Loucy (cell line): ENCODE data around the gene MRAP2.

Experiments used
- H2AFZ ChIP-seq: fragments of 200-600 bp; sonication (generic); 2 replicates; pipeline ENCODE4 v1.6.0; 2016; ENCODE audit warnings: antibody characterized with exemption, mild to moderate bottlenecking, low read length, moderate library complexity
- H3F3A ChIP-seq: fragments of 200-600 bp; 2 replicates; pipeline ENCODE4 v1.6.0; 2016; ENCODE audit warnings: antibody characterized with exemption, low read depth, mild to moderate bottlenecking
- H3K27me3 ChIP-seq: fragments of 200-600 bp; sonication (generic); 2 replicates; pipeline ENCODE4 v1.6.1; 2014; ENCODE audit warnings: low read length, mild to moderate bottlenecking; ENCODE audit not compliant: insufficient read depth, poor library complexity, severe bottlenecking
- H3K36me3 ChIP-seq: fragments of 200-600 bp; sonication (generic); 2 replicates; pipeline ENCODE4 v1.6.1; 2016; ENCODE audit warnings: low read length; ENCODE audit not compliant: insufficient read depth
- H3K4me1 ChIP-seq: fragments of 200-600 bp; sonication (generic); 2 replicates; pipeline ENCODE4 v1.5.1; 2014; ENCODE audit warnings: low read length, mild to moderate bottlenecking; ENCODE audit not compliant: insufficient read depth, poor library complexity, severe bottlenecking
- H3K4me2 ChIP-seq: fragments of 200-600 bp; sonication (generic); 2 replicates; pipeline ENCODE4 v1.6.0; 2014; ENCODE audit warnings: antibody characterized with exemption, low read length, low read depth, mild to moderate bottlenecking; ENCODE audit not compliant: poor library complexity, severe bottlenecking
- H3K4me3 ChIP-seq: fragments of 200-600 bp; sonication (generic); 2 replicates; pipeline ENCODE4 v1.5.1; 2014; ENCODE audit warnings: low read length, mild to moderate bottlenecking, mixed read lengths; ENCODE audit not compliant: poor library complexity, severe bottlenecking
- H3K79me2 ChIP-seq: fragments of 200-600 bp; sonication (generic); 2 replicates; pipeline ENCODE4 v1.6.1; 2014; ENCODE audit warnings: low read length; ENCODE audit not compliant: insufficient read depth
- H3K9ac ChIP-seq: fragments of 200-600 bp; sonication (generic); 2 replicates; pipeline ENCODE4 v1.6.0; 2014; ENCODE audit warnings: mild to moderate bottlenecking, low read depth, low read length, moderate library complexity; ENCODE audit not compliant: poor library complexity, severe bottlenecking
- H3K9me2 ChIP-seq: fragments of 200-600 bp; sonication (generic); replicated peaks from 2 replicates; pipeline ENCODE4 v1.6.1; 2016; ENCODE audit warnings: low read depth, low read length, mixed read lengths
- H3K9me3 ChIP-seq: fragments of 200-600 bp; sonication (generic); 2 replicates; pipeline ENCODE4 v1.6.1; 2014; ENCODE audit warnings: mild to moderate bottlenecking, antibody characterized with exemption, low read length, low read depth; ENCODE audit not compliant: insufficient read depth
- H4K20me1 ChIP-seq: fragments of 200-600 bp; sonication (generic); 2 replicates; pipeline ENCODE4 v1.6.0; 2014; ENCODE audit warnings: antibody characterized with exemption, low read length, mild to moderate bottlenecking; ENCODE audit not compliant: insufficient read depth, poor library complexity, severe bottlenecking
- CTCF ChIP-seq: fragments of 200-600 bp; sonication (generic); conservative IDR thresholded peaks from 2 replicates; pipeline ENCODE4 v1.5.1; 2014; ENCODE audit warnings: mild to moderate bottlenecking, antibody characterized with exemption, low read length
- EZH2phosphoT487 ChIP-seq: fragments of 200-600 bp; IDR thresholded peaks from 2 replicates; pipeline ENCODE4 v1.6.1; 2018; ENCODE audit warnings: antibody characterized with exemption, mild to moderate bottlenecking, moderate library complexity, borderline replicate concordance

Gene MRAP2

DNA sequence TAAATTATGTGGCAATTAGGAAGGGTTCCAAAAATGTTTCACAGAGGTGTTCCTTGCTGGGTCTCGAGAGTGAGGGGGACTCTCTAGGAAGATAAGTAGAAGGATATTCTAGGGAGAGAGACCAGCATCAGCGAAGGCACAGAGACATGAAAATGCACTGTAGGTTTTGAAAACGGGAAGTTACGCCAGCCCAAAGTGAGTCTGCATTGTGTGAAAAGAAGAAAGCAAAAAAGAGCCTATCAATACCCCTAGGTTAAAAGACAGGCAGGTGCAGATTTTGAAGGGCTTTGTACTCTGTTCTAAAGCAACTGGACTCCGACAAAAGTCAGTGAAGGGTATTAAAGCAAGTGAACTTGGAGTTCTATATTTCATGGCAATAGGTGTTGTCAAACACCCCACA lies 25.7 kb upstream of the MRAP2 start:
- no peaks in the 10 kb centered on the region for H3K79me2 ChIP-seq
- no peaks in the 10 kb centered on the region for H3K4me1 ChIP-seq
- no peaks in the 10 kb centered on the region for H4K20me1 ChIP-seq
- no peaks in the 10 kb centered on the region for H3K9me2 ChIP-seq
- H3K9ac ChIP-seq: no peak overlapping the region
- H3K36me3 ChIP-seq: no peaks in the 10 kb centered on the region
- H3K4me2 ChIP-seq: no peak overlapping the region
- no peak overlapping the region for H2AFZ ChIP-seq
- no peaks in the 10 kb centered on the region for H3K9me3 ChIP-seq
- no peak overlapping the region for H3K4me3 ChIP-seq
- TF ChIP-seq EZH2phosphoT487 (no peak), CTCF (no peak)
- H3F3A ChIP-seq: no peaks in the 10 kb centered on the region
- no peaks in the 10 kb centered on the region for H3K27me3 ChIP-seq

- no peak overlapping the region for H2AFZ ChIP-seq
- H3K9me3 ChIP-seq: no peaks in the 10 kb centered on the region
- no peak overlapping the region for H3K4me3 ChIP-seq
- H3K27me3 ChIP-seq: no peaks in the 10 kb centered on the region
- no peaks in the 10 kb centered on the region for H3K79me2 ChIP-seq
- no peaks in the 10 kb centered on the region for H3K4me1 ChIP-seq
- H3K4me2 ChIP-seq: no peak overlapping the region
- H3F3A ChIP-seq: no peaks in the 10 kb centered on the region
- H4K20me1 ChIP-seq: no peaks in the 10 kb centered on the region
- no peak overlapping the region for H3K9ac ChIP-seq
- no peaks in the 10 kb centered on the region for H3K36me3 ChIP-seq
- H3K9me2 ChIP-seq: no peaks in the 10 kb centered on the region
- TF ChIP-seq CTCF (no peak), EZH2phosphoT487 (no peak)
These were observed 20.2 kb upstream of the MRAP2 start for GRCh38 chr6:84013354-84013753.

GRCh38 chr6:84013931-84014330 lies 19.6 kb upstream of the MRAP2 start:
- Histone ChIP-seq H3K4me1 (no peaks in the 10 kb centered on the region), H3K36me3 (no peaks in the 10 kb centered on the region), H4K20me1 (no peaks in the 10 kb centered on the region), H3K9ac (no peak overlapping the region), H3K9me3 (no peaks in the 10 kb centered on the region), H3F3A (no peaks in the 10 kb centered on the region), H3K27me3 (no peaks in the 10 kb centered on the region), H3K9me2 (no peaks in the 10 kb centered on the region), H3K4me2 (no peak overlapping the region), H2AFZ (no peak overlapping the region), H3K4me3 (no peak overlapping the region), H3K79me2 (no peaks in the 10 kb centered on the region)
- no peak for TF ChIP-seq CTCF
- no peak for TF ChIP-seq EZH2phosphoT487
